GM12878 (cell line): ENCODE measurements around the gene NTN1. TPM values are rescaled to one million over a fixed set of nuclear protein-coding genes. Genes with fewer than 3 reads are reported as not detected.

Source experiments
- ATAC-seq: fragments of 200-7000 bp; cut with Tn5 transposase; 3 replicates; pipeline ENCODE4 v1.9.1; 2020; ENCODE audit warnings: mild to moderate bottlenecking, moderate library complexity
- BruUV-seq: library from RNA; stranded (reverse); fragments of 400-500 nt; replicated peaks from 2 replicates; lab custom pipeline; 2021; lab: Mats Ljungman, UMichigan
- CTCF ChIA-PET: fragments of 300-600 bp; sonication (Branson Sonifier 250); formaldehyde crosslinking; extraction: SDS; loops from one replicate; lab custom pipeline; 2021; ENCODE audit warnings: inconsistent platforms; lab: Yijun Ruan, JAX
- POLR2A ChIA-PET: fragments of 350-600 bp; formaldehyde crosslinking; extraction: SDS; loops from one replicate; lab custom pipeline; 2021; ENCODE audit warnings: inconsistent platforms; lab: Charles Lee
- RAD21 ChIA-PET: fragments of 300-600 bp; sonication (Branson Sonifier 250); formaldehyde crosslinking; loops from one replicate; lab custom pipeline; 2023; ENCODE audit warnings: antibody characterized with exemption; ENCODE audit not compliant: unreplicated experiment; lab: Charles Lee
- SMC1A ChIA-PET: fragments of 300-600 bp; sonication (Branson Sonifier 250); formaldehyde crosslinking; loops from one replicate; lab custom pipeline; 2023; ENCODE audit not compliant: unreplicated experiment, uncharacterized antibody; lab: Charles Lee
- DNase-seq: peaks from one replicate; pipeline ENCODE4 v3.0.0-alpha.2; 2011; ENCODE audit warnings: low read depth, low spot score
- FAIRE-seq: peaks from 3 replicates; lab custom pipeline; 2011; peaks lifted over from hg19 to GRCh38; lab: Jason Lieb, UNC
- H2AFZ ChIP-seq: 2 replicates; pipeline ENCODE4 v1.6.0; 2011; ENCODE audit warnings: low read depth, low read length, control low read depth; ENCODE audit not compliant: control insufficient read depth
- H3K27ac ChIP-seq: 2 replicates; pipeline ENCODE4 v1.5.1; 2011; ENCODE audit warnings: control low read depth; ENCODE audit not compliant: control insufficient read depth, insufficient read depth
- H3K27me3 ChIP-seq, 2 experiments: replicated peaks in 1 of 2; 2 replicates each; pipeline versions ENCODE4 v1.6.0 to v1.6.1; 2011; ENCODE audit warnings: low read length in 1 of 2; ENCODE audit not compliant: control insufficient read depth in 2 of 2, insufficient read depth in 2 of 2
- H3K36me3 ChIP-seq, 2 experiments: 2 replicates each; pipeline ENCODE4 v1.5.1; 2011; ENCODE audit warnings: low read length in 1 of 2; ENCODE audit not compliant: control insufficient read depth in 2 of 2, insufficient read depth in 2 of 2
- H3K4me1 ChIP-seq: 2 replicates; pipeline ENCODE4 v1.6.1; 2011; ENCODE audit warnings: mild to moderate bottlenecking, low read length, moderate library complexity, mixed read lengths; ENCODE audit not compliant: control insufficient read depth, insufficient read depth
- H3K4me2 ChIP-seq: 2 replicates; pipeline ENCODE4 v1.6.0; 2011; ENCODE audit warnings: control low read depth; ENCODE audit not compliant: control insufficient read depth, insufficient read depth
- H3K4me3 ChIP-seq: fragments of 200-600 bp; sonication (generic); 2 replicates; pipeline ENCODE4 v1.5.1; 2016
- H3K79me2 ChIP-seq: 2 replicates; pipeline ENCODE4 v1.6.0; 2011; ENCODE audit warnings: low read length; ENCODE audit not compliant: control insufficient read depth, insufficient read depth
- H3K9ac ChIP-seq: 2 replicates; pipeline ENCODE4 v1.8.0; 2011; ENCODE audit warnings: low read length, control low read depth, mixed read lengths; ENCODE audit not compliant: control insufficient read depth, insufficient read depth
- H3K9me3 ChIP-seq: replicated peaks from 3 replicates; pipeline ENCODE4 v1.5.1; 2011; ENCODE audit warnings: mild to moderate bottlenecking, low read length; ENCODE audit not compliant: control insufficient read depth, insufficient read depth
- H4K20me1 ChIP-seq: 2 replicates; pipeline ENCODE4 v1.6.0; 2011; ENCODE audit not compliant: control insufficient read depth, insufficient read depth
- CHD4 ChIP-seq: fragments of 200-600 bp; sonication (generic); IDR thresholded peaks from 2 replicates; pipeline ENCODE4 v1.6.1; 2016; ENCODE audit warnings: mild to moderate bottlenecking
- CTCF ChIP-seq, 3 experiments: IDR thresholded peaks in 2 of 3; conservative IDR thresholded peaks in 1 of 3; 2 replicates each; pipeline ENCODE4 v1.5.1; 2011; ENCODE audit warnings: low read depth in 3 of 3, low read length in 3 of 3, mild to moderate bottlenecking in 3 of 3, control low read depth in 2 of 3, moderate library complexity in 2 of 3, inconsistent platforms in 1 of 3, mixed read lengths in 1 of 3; ENCODE audit not compliant: control insufficient read depth in 2 of 3, insufficient read depth in 1 of 3; ENCODE audit errors: extremely low read depth in 1 of 3
- E2F8 ChIP-seq: fragments of 450-650 bp; IDR thresholded peaks from 2 replicates; pipeline ENCODE4 v1.6.1; 2018; ENCODE audit warnings: mild to moderate bottlenecking, low read depth, moderate library complexity; ENCODE audit not compliant: partially characterized antibody
- FOXM1 ChIP-seq: IDR thresholded peaks from 2 replicates; pipeline ENCODE4 v1.6.1; 2012; ENCODE audit warnings: low read depth, mild to moderate bottlenecking, inconsistent platforms, low read length, moderate library complexity
- IRF3 ChIP-seq: fragments of 450-650 bp; IDR thresholded peaks from 2 replicates; pipeline ENCODE4 v1.6.1; 2014; ENCODE audit warnings: mild to moderate bottlenecking
- IRF4 ChIP-seq: IDR thresholded peaks from 2 replicates; pipeline ENCODE4 v1.6.1; 2011; ENCODE audit warnings: low read depth, low read length
- MAX ChIP-seq: IDR thresholded peaks from 2 replicates; pipeline ENCODE4 v1.6.1; 2012; ENCODE audit warnings: low read depth, low read length, improper control_type of control experiment
- MTA3 ChIP-seq: IDR thresholded peaks from 2 replicates; pipeline ENCODE4 v1.6.1; 2012; ENCODE audit warnings: low read length, inconsistent platforms, borderline replicate concordance
- PKNOX1 ChIP-seq: fragments of 450-650 bp; IDR thresholded peaks from 2 replicates; pipeline ENCODE4 v1.6.1; 2016; ENCODE audit warnings: mild to moderate bottlenecking
- PML ChIP-seq: IDR thresholded peaks from 2 replicates; pipeline ENCODE4 v1.6.1; 2012; ENCODE audit warnings: low read length, inconsistent platforms
- SMARCA5 ChIP-seq: fragments of 450-650 bp; IDR thresholded peaks from 2 replicates; pipeline ENCODE4 v1.6.1; 2017; ENCODE audit warnings: mild to moderate bottlenecking
- SMC3 ChIP-seq: IDR thresholded peaks from 2 replicates; pipeline ENCODE4 v1.6.1; 2011; ENCODE audit warnings: low read length, improper control_type of control experiment, borderline replicate concordance
- TCF3 ChIP-seq: IDR thresholded peaks from 2 replicates; pipeline ENCODE4 v1.6.1; 2012; ENCODE audit warnings: low read depth, mild to moderate bottlenecking, low read length, borderline replicate concordance; ENCODE audit not compliant: insufficient read depth
- ZNF592 ChIP-seq: fragments of 450-650 bp; IDR thresholded peaks from 2 replicates; pipeline ENCODE4 v1.6.1; 2017; ENCODE audit warnings: mild to moderate bottlenecking, moderate library complexity
- WGBS: methylation state at CpG from one replicate; pipeline ENCODE4 v1.1.6; 2016; ENCODE audit warnings: low lambda C conversion rate; ENCODE audit not compliant: insufficient replicate concordance, insufficient coverage; ENCODE audit errors: missing lambda C conversion rate; 5-methylcytosine and 5-hydroxymethylcytosine counted together
- in situ Hi-C: fragments of 300-500 bp; cut with MboI; formaldehyde crosslinking; loops from 9 replicates; pipeline ENCODE4 v1.14.3; 2018; ENCODE audit warnings: mixed read lengths
- intact Hi-C: fragments of 100-400 bp; cut with micrococcal nuclease; formaldehyde crosslinking; loops from one replicate; pipeline ENCODE4 v1.14.2; 2022; ENCODE audit not compliant: unreplicated experiment
- polyA plus RNA-seq, 11 experiments: library from polyadenylated mRNA; depleted of rRNA in 4 of 11; unstranded in 6 of 11; stranded (reverse) in 5 of 11; fragments of >200 nt; fragmentation: Nextera tagmentation in 4 of 11; fragmentation: Illumina TruSeq in 1 of 11; extraction: Ambion mirVana in 4 of 11; extraction: Trizol in 1 of 11; gene quantifications; 1 replicate in 1 of 11; 2 replicates in 10 of 11; pipeline versions ENCODE4 v1.2.1 to v1.2.3, GENCODE V29; 2011 to 2016; ENCODE audit warnings: inconsistent platforms in 2 of 11, missing spikeins in 2 of 11, low read depth in 1 of 11
- total RNA-seq, 4 experiments: library from RNA; depleted of rRNA in 3 of 4; stranded (reverse); fragments of >200 nt in 3 of 4; fragmentation: Illumina TruSeq in 1 of 4; extraction: Trizol in 1 of 4; gene quantifications; 2 replicates each; pipeline versions ENCODE4 v1.2.1 to v1.2.3, GENCODE V29; 2013 to 2021

The NTN1 gene
- total and polyA plus RNA-seq, 10 of the 15 experiments (the other 5 are each of a cell fraction or from before 2014, with no cell fraction given), result 0.02 to 0.89 (median 0.35) TPM

- POLR2A ChIA-PET, result no interaction called here
- no peak overlapping the region for H2AFZ ChIP-seq
- CTCF ChIA-PET, result no interaction called here
- FAIRE-seq (no peak), DNase-seq (no peak), ATAC-seq (no peak)
- intact Hi-C loops, result no loop called here
- no peaks in the 10 kb centered on the region for H3K79me2 ChIP-seq
- SMC1A ChIA-PET, result no interaction called here
- no peak overlapping the region for H3K4me3 ChIP-seq
- no peaks in the 10 kb centered on the region; a peak in 2 of 4 replicates for H3K27me3 ChIP-seq
- H4K20me1 ChIP-seq, result no peaks in the 10 kb centered on the region
- no peaks in the 10 kb centered on the region for H3K36me3 ChIP-seq
- WGBS, result 37% methylated on average over 10 of the region's 10 CpGs
- H3K4me1 ChIP-seq, result no peaks in the 10 kb centered on the region
- in situ Hi-C loops, result no loop called here
- no peak overlapping the region for H3K9ac ChIP-seq
- no peak overlapping the region for H3K27ac ChIP-seq
- no peaks in the 10 kb centered on the region for H3K9me3 ChIP-seq
- no TSS peak for BruUV-seq
- no peak overlapping the region for H3K4me2 ChIP-seq
- RAD21 ChIA-PET, result no interaction called here
- TF ChIP-seq CTCF (IDR thresholded peaks at IDR 0.05 in 2 of 3, conservative IDR thresholded peaks at IDR 0.05 in 1 of 3; ENCODE audit: control insufficient read depth in 2 of 3, extremely low read depth in 1 of 3, insufficient read depth in 1 of 3, low read depth in 3 of 3, low read length in 3 of 3), result no peak
- no peak for TF ChIP-seq SMC3
- TF ChIP-seq FOXM1, result no peak
- TF ChIP-seq PKNOX1, result no peak
- TF ChIP-seq CHD4, result no peak
- no peak for TF ChIP-seq ZNF592
- no peak for TF ChIP-seq SMARCA5
- TF ChIP-seq E2F8, result no peak
- TF ChIP-seq PML, result no peak
- TF ChIP-seq MAX, result no peak
- TF ChIP-seq IRF4, result no peak
- no peak for TF ChIP-seq MTA3
- TF ChIP-seq TCF3, result no peak
- TF ChIP-seq IRF3, result no peak
These were observed 11.3 kb downstream of the NTN1 start for GRCh38 chr17:9032583-9032982.
